HEK293T (cell line): ENCODE measurements around the gene NPBWR2.

Source experiments
- ELF4 ChIP-seq: fragments of 450-650 bp; IDR thresholded peaks from 2 replicates; pipeline ENCODE4 v1.6.1; 2017; ENCODE audit warnings: antibody characterized with exemption
- SUZ12 ChIP-seq: fragments of 450-650 bp; IDR thresholded peaks from 2 replicates; pipeline ENCODE4 v1.6.1; 2016; ENCODE audit warnings: mild to moderate bottlenecking
- ZNF384 ChIP-seq: fragments of 450-650 bp; IDR thresholded peaks from 2 replicates; pipeline ENCODE4 v1.6.1; 2016

DNA sequence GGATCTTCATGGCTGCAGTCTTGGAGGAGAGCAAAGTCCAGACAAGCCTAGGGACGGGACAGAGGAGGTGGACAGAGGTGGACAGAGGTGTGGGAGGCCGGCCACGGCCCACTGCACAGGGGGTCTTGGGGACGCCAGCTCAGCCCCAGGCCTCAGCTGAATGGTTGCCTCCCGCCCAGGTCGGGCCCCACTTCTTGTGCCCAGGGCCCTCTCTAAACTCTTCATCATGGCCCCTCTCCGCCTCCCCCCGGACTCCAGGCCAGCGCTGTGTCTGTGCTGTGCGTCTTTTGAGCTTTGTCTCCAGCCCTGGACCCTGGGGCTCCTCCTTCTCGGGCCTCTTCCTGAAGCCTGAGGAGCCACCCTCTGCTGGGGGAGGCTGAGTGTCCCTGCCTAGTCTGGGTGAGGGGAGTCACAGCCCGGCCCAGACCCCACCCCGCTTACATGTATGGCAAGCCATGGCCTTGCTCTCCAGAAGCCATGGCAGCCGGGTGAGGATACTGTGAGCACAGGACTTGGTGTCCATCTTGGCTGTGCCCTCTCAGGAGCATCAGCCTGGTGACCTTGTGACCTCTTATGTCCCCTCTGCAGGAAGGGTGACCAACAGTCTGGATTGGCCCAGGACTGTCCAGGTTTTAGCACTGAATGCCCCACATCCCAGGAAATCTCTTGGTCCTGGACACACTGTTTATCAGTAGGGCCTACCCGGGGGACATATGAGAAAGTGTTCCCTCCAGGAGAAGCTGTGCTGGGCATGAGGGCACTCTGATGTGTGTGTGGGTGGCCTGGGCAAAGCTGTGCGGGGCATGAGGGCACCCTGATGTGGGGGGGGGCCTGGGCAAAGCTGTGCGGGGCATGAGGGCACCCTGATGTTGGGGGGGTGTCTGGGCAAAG is 9.4 kb upstream of the NPBWR2 start:
- TF ChIP-seq ZNF384 (no peak), ELF4 (no peak), SUZ12 (no peak)
